ENCODE results near the gene PYGM. TPM values are rescaled to one million over a fixed set of nuclear protein-coding genes. Genes with fewer than 3 reads are reported as not detected.

PYGM gene
- total RNA-seq, 1 donor from 2014 or later: 0.05 TPM

DNA sequence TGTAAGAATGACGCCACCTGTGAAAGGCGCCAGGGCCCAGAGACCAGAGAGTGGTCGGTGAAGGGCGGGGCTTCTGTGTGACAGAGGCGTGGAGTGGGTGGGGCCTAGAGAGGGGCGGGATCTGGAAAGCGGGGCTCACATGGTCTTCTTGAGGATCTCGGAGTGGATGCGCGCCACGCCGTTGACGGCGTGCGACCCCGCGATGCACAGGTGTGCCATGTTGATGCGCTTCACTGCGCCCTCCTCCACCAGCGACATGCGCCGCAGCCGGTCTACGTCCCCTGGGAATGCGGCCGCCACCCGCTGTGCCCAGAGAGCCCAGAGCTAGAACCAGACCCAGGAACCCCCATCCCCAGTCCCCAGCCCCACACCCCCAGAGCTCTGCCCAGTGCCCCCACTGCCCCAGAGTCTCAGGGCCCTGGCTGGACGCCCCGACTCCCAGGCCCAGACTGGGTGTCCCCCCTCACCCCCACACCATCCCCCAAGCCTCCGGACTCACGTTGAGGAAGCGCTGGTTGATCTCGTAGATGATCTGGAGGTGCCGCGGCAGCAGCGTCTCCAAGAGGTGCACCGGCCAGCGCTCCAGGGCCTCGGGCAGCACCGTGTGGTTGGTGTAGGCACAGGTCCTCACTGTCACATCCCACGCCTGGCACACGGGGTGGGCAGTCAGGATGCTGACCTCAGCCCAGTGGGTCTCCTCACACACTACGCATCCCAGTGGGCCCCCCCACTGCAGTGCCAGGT is 6.2 kb downstream of the PYGM start:
- DNase-seq (ENCODE audit: low read depth): no peak

DNA sequence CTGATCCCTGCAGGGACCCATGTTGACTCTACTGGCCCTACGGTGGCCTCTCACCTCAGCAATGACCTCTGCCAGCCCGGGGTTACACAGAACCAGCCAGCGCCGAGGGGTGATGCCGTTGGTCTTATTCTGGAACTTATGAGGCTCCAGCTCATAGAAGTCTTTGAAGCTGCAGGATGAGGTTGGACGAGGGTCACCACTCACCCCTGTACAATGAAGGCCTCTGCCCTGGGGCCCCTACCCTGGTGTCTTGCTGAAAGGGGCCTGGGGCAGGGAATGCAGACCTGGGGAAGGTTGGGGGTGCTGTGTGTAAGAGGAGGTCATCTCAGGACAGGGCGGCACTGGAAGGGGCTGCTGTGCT is 6.8 kb downstream of the PYGM start:
- DNase-seq (ENCODE audit: low read depth): no peak

DNA sequence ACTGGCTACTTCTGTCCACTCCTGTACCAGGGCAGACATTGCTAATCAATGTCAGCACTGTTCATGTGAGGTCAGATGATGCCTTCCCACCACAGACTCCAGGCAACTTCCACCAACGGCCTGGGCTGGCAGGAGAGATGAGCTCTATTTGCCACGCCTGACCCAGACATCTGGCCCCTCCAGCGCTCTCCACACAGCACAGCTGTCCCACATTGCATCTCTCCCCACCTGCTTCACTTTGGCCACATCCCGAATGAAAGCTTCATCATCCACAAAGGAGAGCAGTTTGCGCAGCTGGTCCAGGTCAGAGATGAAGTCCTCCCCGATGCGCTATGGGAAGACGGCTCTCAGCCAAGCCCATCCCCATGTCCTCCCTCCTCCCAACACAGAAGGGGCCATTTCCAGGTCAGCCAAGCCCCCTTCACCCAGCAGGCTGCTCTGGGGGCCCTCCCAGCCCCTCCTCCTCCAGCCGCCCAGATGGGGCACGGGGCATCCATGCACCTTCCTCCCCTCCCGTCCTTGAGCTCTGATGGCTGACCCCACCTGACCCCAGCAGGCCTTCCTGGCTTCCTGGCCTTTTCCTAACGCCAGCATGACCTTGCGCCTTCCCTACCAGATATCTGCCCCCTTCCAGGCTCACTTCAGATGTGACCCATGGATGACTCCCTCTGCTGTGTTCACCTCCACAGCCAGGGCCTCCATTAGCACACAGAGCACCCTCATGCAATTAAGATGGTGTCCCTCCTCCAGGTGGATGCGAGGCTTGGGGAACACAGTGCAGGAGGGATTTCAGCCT is 7.4 kb downstream of the PYGM start:
- DNase-seq (ENCODE audit: low read depth): no peak

DNA sequence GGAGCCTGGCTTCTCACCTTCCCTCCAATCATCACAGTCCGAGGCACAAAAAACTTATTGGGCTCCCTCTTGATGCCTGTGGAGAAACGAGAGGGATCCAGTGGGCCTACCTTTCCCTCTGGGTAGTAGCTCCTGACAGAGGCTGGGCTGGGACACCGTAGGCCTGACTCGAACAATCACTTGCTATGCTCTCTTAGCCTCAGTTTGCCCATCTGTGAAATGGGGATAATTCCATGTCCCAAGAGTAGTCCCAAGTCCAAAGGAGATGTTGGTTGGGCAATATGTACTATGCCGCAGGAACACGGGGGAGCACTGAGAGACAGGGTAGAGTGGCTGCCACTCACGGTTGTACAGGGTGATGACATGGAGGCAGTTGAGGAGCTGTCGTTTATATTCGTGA is 8.2 kb downstream of the PYGM start:
- no peak for DNase-seq (ENCODE audit: low read depth)

DNA sequence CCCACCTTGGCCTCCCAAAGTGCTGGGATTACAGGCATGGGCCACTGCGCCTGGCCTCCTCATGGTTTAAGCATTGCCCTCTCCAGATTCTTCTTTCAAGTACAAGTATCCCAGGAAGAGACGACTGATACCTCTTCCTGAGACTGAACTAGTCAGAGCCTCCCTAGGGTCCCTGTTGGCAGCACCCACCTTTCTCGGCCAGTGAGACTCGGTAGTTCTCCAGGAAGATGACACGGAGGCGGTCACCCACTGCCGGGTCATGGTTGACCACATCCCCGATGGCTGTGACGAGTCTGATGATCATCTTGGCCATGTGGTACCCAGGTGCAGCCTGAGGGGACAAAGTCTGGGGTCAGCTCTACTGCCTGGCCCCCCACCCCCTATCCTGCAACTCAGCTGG is 8.6 kb downstream of the PYGM start:
- DNase-seq (ENCODE audit: low read depth): no peak

DNA sequence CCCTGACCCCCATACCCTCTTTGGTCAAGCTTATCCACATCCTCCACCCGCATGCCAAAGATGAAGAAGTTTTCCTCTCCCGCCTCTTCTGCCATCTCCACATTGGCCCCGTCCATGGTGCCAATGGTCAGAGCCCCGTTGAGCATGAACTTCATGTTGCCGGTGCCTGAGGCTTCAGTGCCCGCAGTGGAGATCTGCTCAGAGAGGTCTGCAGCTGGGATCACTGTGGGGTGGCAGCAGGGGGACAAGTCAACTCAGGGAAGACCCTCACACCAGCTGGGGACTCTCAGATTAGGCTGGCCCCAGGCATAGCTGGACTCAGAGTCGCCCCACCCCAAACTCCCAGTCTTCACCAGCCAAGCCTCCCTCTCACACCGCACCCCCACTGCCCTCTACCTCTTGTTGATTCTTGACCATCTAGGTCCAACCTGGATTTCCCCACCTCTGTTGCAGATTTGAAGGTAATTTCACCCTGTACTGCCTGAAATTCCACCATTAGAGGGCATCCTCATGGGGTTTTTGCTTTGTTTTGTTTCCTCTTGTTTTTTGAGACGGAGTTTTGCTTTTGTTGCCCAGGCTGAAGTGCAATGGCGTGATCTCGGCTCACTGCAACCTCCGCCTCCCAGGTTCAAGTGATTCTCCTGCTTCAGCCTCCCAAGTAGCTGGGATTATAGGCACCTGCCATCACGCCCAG is 9.3 kb downstream of the PYGM start:
- DNase-seq (ENCODE audit: low read depth): no peak

DNA sequence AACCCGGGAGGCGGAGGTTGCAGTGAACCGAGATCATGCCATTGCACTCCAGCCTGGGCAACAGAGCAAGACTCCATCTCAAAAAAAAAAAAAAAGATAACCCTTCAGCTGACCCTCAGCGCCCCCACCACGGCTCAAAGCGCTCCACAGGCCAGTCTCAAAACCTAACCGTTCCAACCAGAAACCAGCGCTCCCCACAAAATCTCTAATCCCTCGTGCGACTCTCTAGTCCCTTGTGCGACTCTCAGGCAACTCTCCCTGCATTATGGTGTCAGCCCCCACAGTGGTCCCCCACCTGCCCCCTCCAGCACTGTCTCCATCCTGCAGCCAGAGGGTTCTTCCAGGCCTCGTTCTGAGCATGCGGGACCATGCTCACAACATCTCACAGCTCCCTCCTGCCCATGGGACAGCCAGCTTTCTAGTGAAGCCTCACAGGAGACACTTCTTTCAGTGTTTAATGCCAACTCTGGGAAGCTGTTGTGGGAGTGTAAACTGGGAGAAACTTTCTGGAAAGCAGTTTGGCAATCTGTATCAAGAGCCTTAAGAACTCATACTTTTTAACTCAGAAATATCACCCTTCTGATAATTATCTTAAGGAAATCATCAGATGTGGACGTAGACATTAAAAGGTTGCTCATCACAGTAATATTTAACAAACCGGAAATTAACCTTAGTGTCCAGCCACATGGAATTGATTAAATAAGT is 11.7 kb downstream of the PYGM start:
- no peak for DNase-seq (ENCODE audit: low read depth)

DNA sequence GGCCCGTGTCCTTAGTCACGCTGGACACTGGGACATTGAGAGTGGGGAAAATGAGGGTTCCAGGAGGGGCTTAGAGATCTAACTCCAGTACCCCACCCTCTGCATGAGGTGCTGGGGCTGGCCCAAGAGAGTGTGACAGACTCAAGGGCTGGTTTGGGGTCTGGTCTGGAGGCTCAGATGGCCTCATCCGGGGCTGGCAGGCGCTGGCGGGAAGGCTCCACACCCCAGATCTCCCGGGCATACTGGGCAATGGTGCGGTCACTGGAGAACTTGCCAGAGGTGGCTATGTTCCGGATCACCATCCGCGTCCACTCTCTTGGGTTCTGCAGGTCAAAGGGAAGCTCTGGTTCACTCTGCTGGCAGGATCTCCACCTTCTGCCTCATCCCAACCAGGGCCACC is 13.3 kb downstream of the PYGM start:
- no peak for DNase-seq (ENCODE audit: low read depth)

DNA sequence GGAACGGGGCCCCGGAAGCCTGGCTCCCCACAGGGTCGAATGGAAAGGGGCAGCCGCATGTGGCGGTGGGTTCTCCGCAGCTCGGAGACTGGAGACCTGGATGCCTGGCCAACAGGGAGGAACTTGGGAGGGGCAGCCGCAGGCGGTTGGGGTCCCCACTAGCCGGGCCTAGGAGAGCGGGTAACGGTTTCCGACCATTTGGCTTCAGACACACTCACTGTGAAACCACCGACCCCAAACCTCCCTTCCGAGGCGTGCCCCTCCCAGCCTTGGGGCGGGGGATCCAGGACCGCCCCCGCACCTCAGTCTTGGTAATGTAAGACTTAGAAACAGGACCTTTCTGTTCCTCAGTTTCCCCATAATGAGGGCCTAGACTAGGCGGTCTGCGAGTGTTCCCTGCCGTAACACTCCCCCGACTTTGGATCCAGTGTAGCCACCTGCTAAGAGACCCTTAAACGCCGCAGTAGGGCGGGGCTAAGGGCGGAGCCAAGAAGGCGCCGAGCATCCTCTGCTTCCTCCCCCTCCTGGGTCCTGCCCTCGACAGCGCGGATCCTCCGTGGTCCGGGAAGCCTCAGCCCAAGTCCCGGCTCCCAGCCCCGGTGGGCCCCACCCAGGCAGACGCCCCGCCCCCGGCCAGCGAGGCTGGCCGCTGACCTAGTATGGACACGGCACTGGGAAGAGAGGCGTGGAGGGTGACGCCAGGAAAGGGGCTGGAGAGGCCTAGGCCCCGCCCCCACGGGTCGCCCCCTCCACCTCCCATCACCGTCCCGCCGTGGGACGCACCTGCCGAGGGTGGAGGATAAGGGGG is 14.0 kb downstream of the PYGM start:
- no peak for DNase-seq (ENCODE audit: low read depth)

DNA sequence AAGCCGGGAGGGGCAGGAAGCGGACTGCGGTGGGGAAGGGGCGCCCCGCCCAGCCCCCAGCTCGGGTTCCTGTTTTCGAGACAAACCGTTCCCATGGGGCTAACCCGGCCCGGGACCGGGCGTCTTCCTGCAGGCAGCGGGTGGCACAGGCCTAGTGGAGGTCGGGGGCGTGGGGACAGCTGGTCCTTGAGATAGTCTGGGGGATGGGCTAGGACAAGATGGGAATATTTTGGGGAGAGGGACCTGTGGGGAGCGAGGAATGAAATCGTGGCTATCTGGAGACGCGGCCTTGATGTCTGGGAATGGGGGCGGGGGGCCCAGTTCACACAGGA is 14.6 kb downstream of the PYGM start:
- no peak for DNase-seq (ENCODE audit: low read depth)

DNA sequence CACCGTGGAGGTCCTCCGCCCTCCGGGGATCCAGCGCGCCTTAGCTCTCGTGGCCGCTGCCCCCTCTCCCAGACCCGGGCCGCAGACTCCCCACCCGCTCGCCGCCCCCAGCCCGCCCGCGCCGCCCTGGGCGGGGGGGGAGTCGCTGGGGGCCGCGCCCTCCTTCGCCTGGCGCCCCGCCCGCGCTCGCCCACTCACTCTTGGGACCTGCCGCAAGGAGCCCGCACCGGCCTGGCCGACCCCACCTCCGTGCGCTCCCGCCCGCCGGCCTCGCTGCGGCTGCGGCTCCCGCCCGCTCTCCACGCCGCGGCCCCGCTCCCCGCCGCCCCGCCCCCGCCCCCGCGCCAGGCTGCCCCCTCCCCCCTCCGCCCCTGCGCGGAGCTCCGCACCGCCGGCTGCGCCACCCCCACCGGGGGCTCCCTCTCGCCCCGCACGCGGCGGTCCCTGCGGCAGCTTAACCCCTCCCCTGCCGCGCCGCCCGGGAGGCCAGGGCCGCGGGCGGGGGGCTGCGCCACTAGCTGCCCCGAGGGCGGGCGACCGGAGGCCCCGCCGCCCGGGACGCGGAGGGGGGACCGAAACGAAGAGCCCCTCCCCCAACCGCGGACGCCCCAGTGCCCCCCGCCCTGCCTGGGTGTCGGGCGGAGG is 15.1 kb downstream of the PYGM start:
- DNase-seq (ENCODE audit: low read depth): no peak

DNA sequence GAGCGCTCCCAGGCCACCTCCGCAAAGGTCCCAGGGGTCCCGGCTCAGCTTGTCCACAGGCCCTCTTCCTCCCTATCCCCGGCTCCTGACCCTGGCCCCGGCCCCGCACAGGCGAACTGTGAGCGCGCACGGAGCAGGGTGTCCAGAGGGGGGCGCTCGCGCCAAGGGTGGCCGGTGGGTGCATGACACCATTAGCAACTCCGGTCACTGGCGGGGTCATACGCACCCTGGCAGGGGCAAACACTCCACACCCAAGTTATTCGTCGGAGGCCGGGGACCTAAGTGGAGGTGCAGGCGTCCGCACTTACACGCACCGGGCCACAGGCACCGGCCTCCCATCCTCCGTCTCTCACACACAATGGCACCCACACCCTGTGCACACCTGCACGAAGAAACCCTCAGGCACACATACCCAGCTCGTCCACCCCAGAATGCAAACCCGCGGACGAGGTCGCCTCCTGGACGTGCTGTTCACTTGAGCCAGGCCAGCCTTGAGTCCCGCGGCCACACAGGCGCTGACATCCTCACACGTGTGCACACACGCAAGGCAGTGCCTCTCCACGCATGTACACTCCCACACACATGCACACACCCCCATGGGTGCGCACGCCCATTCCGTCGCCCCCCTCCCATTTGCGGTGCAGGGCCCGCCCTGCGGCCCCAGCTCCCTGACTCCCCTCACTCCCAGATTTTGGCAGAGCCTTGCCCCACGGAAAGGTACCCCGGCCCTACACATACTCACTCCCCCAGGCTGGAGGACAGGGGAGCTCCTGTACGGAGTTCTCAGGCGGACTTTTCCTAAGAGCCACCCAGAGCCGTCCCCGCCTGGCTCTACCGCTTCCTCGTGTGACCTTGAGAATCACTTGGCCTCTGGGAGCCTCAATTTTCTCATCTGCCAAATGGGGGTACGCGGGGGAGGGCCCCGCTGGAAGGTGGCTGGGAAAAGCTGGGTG is 15.9 kb downstream of the PYGM start, which contains the start of gene RASGRP2:
RASGRP2 (minus strand) TSS at position 552 of the 953 bp plus-strand sequence. CDS start 1,276 bp downstream, outside the sequence.
- DNase-seq (ENCODE audit: low read depth): no peak

DNA sequence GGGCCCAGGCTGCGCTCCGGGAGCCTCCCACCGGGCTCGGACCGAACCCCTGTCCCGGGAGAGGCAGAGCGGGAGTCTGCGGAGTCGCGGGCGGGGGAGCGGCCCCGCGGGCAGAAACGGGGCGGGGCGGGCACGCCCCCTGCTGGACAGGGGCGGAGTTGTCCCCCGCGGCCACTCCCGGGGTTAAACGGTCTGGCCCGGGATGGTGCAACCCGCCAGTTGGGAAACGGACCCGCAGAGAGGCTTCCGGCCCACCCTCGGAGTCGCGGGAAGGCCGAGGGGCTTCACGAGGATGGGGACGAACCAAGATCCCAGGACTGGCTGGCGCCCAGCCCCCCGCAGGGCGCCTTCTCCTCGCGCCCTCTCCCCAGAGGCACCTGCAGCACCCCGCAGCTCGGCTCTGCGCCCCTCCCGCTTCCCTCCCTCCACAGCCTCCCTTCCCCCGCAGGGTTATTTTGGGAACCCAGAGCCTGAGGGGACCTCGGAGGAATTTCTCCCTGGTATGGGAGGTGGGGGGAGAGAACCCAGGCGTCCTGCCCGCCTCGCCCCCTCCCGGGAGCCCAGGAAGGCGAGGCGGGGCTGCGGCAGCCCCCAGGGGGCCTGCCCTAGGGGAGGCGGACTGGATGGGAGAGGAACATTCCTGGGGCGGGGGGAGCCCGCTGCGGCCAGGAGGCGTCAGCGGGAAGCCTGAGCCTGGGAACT is 16.7 kb downstream of the PYGM start:
- DNase-seq (ENCODE audit: low read depth): no peak

DNA sequence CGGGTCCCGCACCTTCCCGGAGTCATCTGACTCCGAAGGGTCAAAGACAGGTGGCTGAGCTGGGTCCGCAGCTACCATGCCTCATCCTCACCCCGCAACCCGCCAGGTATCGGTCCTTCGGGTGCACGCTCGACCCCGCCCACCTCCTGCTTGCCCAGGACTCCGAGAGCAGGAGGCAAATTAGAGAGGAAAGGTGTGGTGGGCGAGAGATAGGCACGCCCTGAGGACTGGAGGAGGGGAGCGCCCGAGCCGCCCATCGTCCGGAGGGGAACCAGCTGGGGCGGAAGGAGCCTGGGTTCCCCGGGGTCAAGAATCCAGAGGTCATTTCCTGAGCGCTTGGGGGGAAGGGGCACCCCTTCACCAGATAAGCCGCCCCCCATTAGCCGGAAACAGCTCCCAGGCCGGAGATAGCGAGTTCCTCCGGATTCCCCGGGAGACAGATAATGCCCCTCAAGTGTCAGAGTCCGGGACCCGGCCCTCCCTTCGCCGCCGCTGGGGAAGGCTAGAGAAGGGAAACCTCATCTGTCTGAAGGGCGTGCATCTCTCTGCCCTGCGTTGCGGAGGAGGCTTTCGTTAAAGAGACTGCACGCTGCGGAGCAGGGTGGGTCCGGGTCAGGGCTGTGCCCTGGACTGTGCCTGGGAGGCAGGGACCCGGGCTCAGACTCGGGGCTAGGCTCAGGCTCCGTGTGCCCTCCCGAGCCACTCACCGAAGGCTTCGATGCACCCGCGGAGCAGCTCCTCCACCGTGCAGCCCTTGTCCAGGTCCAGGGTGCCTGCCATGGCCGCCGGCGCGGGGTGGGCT is 17.5 kb downstream of the PYGM start:
- no peak for DNase-seq (ENCODE audit: low read depth)

DNA sequence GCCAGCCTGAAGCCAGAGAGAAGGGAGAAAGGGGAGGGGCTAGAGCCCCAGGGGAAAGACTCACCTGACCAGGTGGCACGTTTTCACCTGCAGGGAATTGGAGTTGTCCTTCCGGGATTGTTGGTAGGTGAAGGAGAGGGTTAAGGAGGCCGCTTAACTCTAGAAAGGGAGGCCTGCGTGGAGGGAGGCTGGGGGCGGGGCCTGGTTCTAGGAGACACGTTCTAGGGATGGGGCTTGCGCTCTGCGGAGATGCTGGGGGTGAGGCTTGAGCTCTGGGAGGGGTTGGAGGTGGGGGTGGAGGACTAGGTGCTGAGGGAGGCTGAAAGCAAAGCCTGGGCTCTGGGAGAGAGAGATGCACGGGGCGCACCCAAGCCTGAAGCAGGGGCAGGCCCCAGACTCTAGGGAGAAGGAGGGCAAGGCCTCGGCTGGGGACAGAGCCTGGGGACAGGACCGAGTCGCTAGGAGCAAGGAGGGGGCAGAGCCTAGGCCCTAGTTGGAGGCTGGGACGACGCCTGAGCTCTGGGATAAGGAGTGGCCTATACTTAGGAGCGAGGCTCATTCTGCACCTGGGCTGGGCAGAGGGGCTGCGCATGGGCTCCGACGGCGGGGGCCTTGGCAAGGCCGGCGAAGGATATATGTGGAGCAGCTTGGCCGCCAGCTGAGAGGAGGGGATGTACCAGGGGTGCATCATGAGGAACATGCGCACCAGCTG is 18.2 kb downstream of the PYGM start:
- no peak for DNase-seq (ENCODE audit: low read depth)

DNA sequence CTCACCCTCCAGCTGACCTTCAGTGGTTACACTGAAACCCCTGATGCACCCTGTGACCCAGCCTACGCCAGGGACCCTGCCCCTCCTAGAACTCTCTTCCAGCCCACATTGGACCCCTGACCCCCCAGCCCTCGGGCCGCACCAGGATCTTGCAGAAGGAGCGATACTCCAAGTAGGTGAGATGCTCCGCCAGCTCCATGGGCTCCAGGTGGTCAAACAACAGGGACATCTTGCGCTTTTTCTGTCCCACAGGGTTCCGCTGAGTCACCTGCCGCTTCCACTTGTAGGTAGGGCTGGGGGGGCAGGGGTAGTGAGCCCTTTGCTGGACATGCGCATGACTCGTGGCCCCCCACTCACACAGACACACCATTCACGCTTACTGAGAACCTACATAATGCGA is 19.9 kb downstream of the PYGM start:
- no peak for DNase-seq (ENCODE audit: low read depth)

DNA sequence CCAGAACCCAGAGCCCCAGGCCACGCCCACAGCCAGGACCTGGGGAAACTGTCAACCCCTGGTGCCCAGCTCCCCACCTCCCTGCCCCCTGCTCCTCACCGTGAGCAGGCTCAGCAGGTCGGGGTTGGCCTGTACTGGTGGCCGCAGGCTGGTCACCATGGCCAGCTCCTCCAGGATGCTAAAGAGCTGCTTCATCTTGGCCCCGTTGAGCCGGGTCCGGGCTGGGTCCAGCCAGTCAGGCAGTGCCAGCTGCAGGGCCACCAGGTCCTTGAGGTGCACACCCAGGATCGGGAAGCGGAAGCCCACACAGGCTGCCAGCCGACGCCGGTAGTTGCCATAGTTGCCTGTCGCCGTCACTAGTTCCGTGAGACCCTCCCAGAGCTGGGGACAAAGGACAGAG is 23.1 kb downstream of the PYGM start:
- no peak for DNase-seq (ENCODE audit: low read depth)
